HG03139 (cell line): ENCODE measurements around the gene GABRE.

Source experiments
- ATAC-seq: cut with Tn5 transposase; IDR thresholded peaks from one replicate; pipeline ENCODE4 v1.9.1; 2021; ENCODE audit not compliant: unreplicated experiment

The GABRE gene

GRCh38 chrX:151974336-151975227, at the start of gene GABRE:
TSS of gene GABRE (minus strand) at chrX:151974676. CDS start at chrX:151974625, 51 bp downstream.
- no peak for ATAC-seq

GRCh38 chrX:152020888-152021287, 46.4 kb upstream of the GABRE start:
- ATAC-seq: no peak

- no peak for ATAC-seq
Observed at GRCh38 chrX:151999813-152000212, 25.3 kb upstream of the GABRE start.

GRCh38 chrX:151997539-151997938, 23.1 kb upstream of the GABRE start:
- ATAC-seq: no peak

GRCh38 chrX:151996347-151996746, 21.9 kb upstream of the GABRE start:
- ATAC-seq: no peak

- no peak for ATAC-seq
Observed at GRCh38 chrX:151994476-151994875, 20.0 kb upstream of the GABRE start.

GRCh38 chrX:151988706-151989299, 14.3 kb upstream of the GABRE start:
- ATAC-seq: no peak

- no peak for ATAC-seq
Observed at GRCh38 chrX:151987108-151987507, 12.6 kb upstream of the GABRE start.

GRCh38 chrX:151985955-151986354, 11.5 kb upstream of the GABRE start:
- ATAC-seq: no peak

- ATAC-seq: no peak
Observed at GRCh38 chrX:151985531-151985930, 11.1 kb upstream of the GABRE start.

- no peak for ATAC-seq
Observed at GRCh38 chrX:151984902-151985301, 10.4 kb upstream of the GABRE start.

- ATAC-seq: no peak
Observed at GRCh38 chrX:151984328-151984727, 9.9 kb upstream of the GABRE start.

GRCh38 chrX:151983186-151983585, 8.7 kb upstream of the GABRE start:
- ATAC-seq: no peak

- no peak for ATAC-seq
Observed at GRCh38 chrX:151982222-151982621, 7.7 kb upstream of the GABRE start.

GRCh38 chrX:151981129-151981528, 6.7 kb upstream of the GABRE start:
- ATAC-seq: no peak

- ATAC-seq: no peak
Observed at GRCh38 chrX:151977923-151978322, 3.4 kb upstream of the GABRE start.

GRCh38 chrX:151977009-151977408, 2.5 kb upstream of the GABRE start:
- no peak for ATAC-seq

GRCh38 chrX:151975736-151976275, 1.3 kb upstream of the GABRE start:
- no peak for ATAC-seq

GRCh38 chrX:151975228-151975593, 735 bp upstream of the GABRE start:
- no peak for ATAC-seq

GRCh38 chrX:151973851-151974335, 583 bp downstream of the GABRE start:
- ATAC-seq: no peak

- ATAC-seq: no peak
Observed at GRCh38 chrX:151973060-151973661, 1.3 kb downstream of the GABRE start.

- no peak for ATAC-seq
Observed at GRCh38 chrX:151970661-151971060, 3.8 kb downstream of the GABRE start.
